ENCODE data around the gene C19orf73. TPM values are rescaled to one million over a fixed set of nuclear protein-coding genes. Genes with fewer than 3 reads are reported as not detected.

The C19orf73 gene
- total and polyA plus RNA-seq, 4 donors, result 1.9 to 4.3 (median 3.1) TPM; not detected in 1

DNA sequence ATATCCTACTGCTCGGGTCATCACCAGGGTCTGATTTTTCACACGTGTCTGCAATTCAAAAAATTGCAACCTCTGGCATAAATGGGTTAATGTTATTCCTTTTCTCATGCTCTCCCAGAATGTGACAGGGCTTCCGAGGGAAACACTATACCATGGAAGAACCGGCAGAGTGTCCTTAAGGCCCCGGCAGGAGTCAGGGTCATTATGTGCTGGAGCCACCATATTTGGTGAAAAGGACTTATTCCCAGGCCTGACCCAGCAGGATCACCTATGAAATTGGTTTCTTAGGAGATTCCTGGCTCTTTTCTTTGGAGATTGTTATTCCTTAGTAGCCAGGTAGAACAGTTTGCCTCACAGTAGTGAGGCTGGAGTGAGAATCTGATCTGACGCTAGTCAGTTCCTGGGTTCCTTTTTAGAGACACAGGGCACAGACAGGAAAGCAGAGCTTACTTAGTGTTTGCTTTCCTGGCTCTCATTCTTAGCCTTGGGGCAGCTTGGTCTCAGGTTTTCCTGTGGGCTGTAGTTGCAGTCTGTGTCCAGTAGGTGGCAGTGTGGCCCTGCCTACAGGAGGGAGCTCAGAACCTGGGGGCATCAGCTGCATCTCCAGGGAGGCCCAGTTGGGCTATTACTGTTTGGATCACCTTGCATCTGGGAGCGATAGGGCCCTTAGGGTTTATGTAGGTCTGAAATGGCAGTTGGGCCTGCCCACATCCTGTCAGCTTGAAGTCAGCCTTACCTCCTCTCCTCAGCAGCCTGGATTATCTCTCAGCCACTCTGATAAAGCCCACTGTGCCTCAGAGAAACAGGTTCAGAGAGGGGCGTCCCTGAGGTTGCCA lies 21.3 kb downstream of the C19orf73 start:
- 57 to 67% methylated on average over 8 of the region's 8 CpGs for WGBS, 2 donors
- Histone ChIP-seq H3K9me3 (ENCODE audit: control insufficient read depth in 4 of 4, insufficient read depth in 3 of 4, low read length in 3 of 4) (no peaks in the 10 kb centered on the region), H3K4me3 (no peak overlapping the region), H3K27ac (ENCODE audit: low read depth in 1 of 2, low read length in 1 of 2) (no peak overlapping the region), H3K9ac (ENCODE audit: insufficient read depth in 1 of 2, low read length in 2 of 2) (no peak overlapping the region), H3K36me3 (ENCODE audit: control insufficient read depth in 4 of 4, insufficient read depth in 4 of 4, low read length in 4 of 4) (peaks cover 19 to 64% (median 46%) of the 10 kb centered on the region in 4 donors), H3K27me3 (ENCODE audit: control insufficient read depth in 3 of 3, insufficient read depth in 3 of 3, low read length in 2 of 3) (no peaks in the 10 kb centered on the region), H3K4me1 (ENCODE audit: control insufficient read depth in 5 of 5, insufficient read depth in 5 of 5, low read length in 5 of 5) (no peaks in the 10 kb centered on the region)
- TF ChIP-seq, protein P1, sequence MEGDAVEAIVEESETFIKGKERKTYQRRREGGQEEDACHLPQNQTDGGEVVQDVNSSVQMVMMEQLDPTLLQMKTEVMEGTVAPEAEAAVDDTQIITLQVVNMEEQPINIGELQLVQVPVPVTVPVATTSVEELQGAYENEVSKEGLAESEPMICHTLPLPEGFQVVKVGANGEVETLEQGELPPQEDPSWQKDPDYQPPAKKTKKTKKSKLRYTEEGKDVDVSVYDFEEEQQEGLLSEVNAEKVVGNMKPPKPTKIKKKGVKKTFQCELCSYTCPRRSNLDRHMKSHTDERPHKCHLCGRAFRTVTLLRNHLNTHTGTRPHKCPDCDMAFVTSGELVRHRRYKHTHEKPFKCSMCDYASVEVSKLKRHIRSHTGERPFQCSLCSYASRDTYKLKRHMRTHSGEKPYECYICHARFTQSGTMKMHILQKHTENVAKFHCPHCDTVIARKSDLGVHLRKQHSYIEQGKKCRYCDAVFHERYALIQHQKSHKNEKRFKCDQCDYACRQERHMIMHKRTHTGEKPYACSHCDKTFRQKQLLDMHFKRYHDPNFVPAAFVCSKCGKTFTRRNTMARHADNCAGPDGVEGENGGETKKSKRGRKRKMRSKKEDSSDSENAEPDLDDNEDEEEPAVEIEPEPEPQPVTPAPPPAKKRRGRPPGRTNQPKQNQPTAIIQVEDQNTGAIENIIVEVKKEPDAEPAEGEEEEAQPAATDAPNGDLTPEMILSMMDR (IDR thresholded peaks at IDR 0.05; ENCODE audit: control extremely low read depth, extremely low read depth), result peak; percentile 96
- peak; percentile 76 for ATAC-seq (ENCODE audit: insufficient read depth, low FRiP score)
- peak; percentile 74 to 77 (median 76) for DNase-seq

DNA sequence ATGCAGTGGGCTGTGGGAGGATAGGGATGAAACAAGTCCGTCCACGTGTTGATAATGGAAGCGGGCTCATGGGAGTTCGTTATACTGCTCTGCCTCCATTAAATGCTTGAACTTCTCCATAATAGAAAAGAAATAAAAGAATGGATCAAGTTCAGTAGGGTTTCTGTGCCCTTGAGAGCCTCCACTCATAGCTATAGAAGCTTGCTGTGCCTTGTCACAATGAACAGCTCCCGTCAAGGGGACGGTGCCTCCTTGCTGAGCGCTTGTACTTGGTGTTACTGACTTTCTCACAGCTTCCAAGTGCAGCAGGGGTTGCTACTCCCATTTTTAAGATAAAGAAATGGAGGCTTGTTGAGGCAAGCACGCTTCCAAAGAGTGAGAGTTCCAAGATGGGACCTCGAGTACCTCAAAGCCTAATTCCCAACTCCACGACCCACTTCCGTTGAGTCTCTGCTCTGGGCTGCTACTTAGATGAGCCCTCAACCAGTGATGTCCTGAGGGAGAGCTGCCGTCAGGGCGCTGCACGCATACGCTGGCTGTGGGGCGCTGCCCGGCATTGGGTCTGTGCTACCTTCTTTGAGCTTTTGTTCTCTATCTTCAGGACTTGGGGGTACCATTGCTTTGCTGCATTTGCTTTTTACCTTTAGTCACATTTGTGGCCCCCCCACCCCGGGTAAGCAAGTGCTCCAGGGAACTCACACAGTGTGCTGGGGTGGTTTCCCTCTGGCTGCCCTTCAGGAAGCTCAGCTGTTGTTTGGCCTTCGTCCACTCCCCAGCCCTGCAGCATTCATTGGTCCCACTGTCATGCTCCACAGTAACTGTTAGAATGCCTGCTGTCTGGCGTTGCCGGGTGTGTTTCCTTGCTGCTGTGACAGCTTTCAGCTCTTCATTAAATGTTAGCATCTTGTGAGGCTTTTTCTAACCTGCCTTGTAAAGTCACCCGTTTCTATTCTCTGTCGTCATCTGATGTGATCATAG lies 24.1 kb downstream of the C19orf73 start:
- TF ChIP-seq, protein P1 (IDR thresholded peaks at IDR 0.05; ENCODE audit: control extremely low read depth, extremely low read depth), result no peak
- H3K27ac ChIP-seq (ENCODE audit: low read depth in 1 of 2, low read length in 1 of 2), result no peak overlapping the region

DNA sequence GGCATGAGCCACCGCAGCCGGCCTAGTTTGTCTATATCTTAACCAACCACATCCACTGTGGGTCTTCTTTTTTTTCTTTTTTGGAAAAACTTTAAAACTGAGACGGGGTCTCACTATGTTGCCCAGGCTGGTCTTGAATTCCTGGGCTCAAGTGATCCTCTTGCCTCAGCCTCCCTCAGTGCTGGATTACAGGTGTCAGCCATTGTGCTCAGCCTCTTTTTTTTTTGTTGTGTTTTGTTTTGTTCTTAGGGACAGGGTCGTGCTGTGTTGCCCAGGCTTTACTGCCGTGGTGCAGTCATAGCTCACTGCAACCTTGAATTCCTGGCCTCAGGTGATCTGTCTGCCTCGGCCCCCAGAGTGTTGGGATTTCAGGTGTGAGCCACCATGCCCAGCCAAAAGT lies 26.3 kb downstream of the C19orf73 start:
- Histone ChIP-seq H3K9ac (ENCODE audit: insufficient read depth in 1 of 2, low read length in 2 of 2) (no peak overlapping the region), H3K4me1 (ENCODE audit: control insufficient read depth in 5 of 5, insufficient read depth in 5 of 5, low read length in 5 of 5) (peaks cover 0 to under 1% (median 0%) of the 10 kb centered on the region in 5 donors), H3K27me3 (ENCODE audit: control insufficient read depth in 3 of 3, insufficient read depth in 3 of 3, low read length in 2 of 3) (no peaks in the 10 kb centered on the region), H3K9me3 (ENCODE audit: control insufficient read depth in 4 of 4, insufficient read depth in 3 of 4, low read length in 3 of 4) (peaks cover 0 to 1% (median 0%) of the 10 kb centered on the region in 4 donors), H3K4me3 (no peak overlapping the region), H3K27ac (ENCODE audit: low read depth in 1 of 2, low read length in 1 of 2) (no peak overlapping the region), H3K36me3 (ENCODE audit: control insufficient read depth in 4 of 4, insufficient read depth in 4 of 4, low read length in 4 of 4) (peaks cover 17 to 50% (median 36%) of the 10 kb centered on the region in 4 donors)
- DNase-seq (no peak), ATAC-seq (ENCODE audit: insufficient read depth, low FRiP score) (no peak)
- WGBS, 2 donors, result 94% methylated on average over 6 of the region's 6 CpGs
- TF ChIP-seq, protein P1 (IDR thresholded peaks at IDR 0.05; ENCODE audit: control extremely low read depth, extremely low read depth), result no peak

More for the DNA sequence above, 24.1 kb downstream of the C19orf73 start:
- Histone ChIP-seq H3K9me3 (ENCODE audit: control insufficient read depth in 4 of 4, insufficient read depth in 3 of 4, low read length in 3 of 4) (peaks cover 0 to 1% (median 0%) of the 10 kb centered on the region in 4 donors), H3K4me3 (no peak overlapping the region), H3K9ac (ENCODE audit: insufficient read depth in 1 of 2, low read length in 2 of 2) (no peak overlapping the region), H3K4me1 (ENCODE audit: control insufficient read depth in 5 of 5, insufficient read depth in 5 of 5, low read length in 5 of 5) (no peaks in the 10 kb centered on the region), H3K27me3 (ENCODE audit: control insufficient read depth in 3 of 3, insufficient read depth in 3 of 3, low read length in 2 of 3) (no peaks in the 10 kb centered on the region), H3K36me3 (ENCODE audit: control insufficient read depth in 4 of 4, insufficient read depth in 4 of 4, low read length in 4 of 4) (peaks cover 22 to 59% (median 46%) of the 10 kb centered on the region in 4 donors)
- ATAC-seq (ENCODE audit: insufficient read depth, low FRiP score) (no peak), DNase-seq (no peak)
- WGBS, 2 donors, result 82 to 88% methylated on average over 23 of the region's 23 CpGs
